Liver (tissue), 9 donors: ENCODE measurements around the gene KRTAP6-1. TPM values are rescaled to one million over a fixed set of nuclear protein-coding genes. Genes with fewer than 3 reads are reported as not detected.

Experiments used
- DNase-seq: peaks from one replicate; pipeline ENCODE4 v3.0.0-alpha.2; 2017; ENCODE audit warnings: low spot score
- H3K27ac ChIP-seq, 2 donors: one replicate each; pipeline ENCODE4 v1.7.0; 2013; ENCODE audit warnings: inconsistent platforms in 2 of 2, low read length in 2 of 2, control low read depth in 1 of 2, low read depth in 1 of 2, mild to moderate bottlenecking in 1 of 2
- H3K27me3 ChIP-seq, 4 donors: one replicate each; pipeline versions ENCODE4 v1.6.1 to v1.7.0; 2013; ENCODE audit warnings: low read length in 3 of 4, inconsistent platforms in 1 of 4, mild to moderate bottlenecking in 1 of 4, moderate library complexity in 1 of 4; ENCODE audit not compliant: control insufficient read depth in 4 of 4, insufficient read depth in 4 of 4
- H3K36me3 ChIP-seq, 4 donors: one replicate each; pipeline versions ENCODE4 v1.6.1 to v1.7.0; 2013; ENCODE audit warnings: low read length in 3 of 4, mild to moderate bottlenecking in 3 of 4, low read depth in 1 of 4, moderate library complexity in 1 of 4; ENCODE audit not compliant: control insufficient read depth in 4 of 4, insufficient read depth in 3 of 4
- H3K4me1 ChIP-seq, 4 donors: one replicate each; pipeline versions ENCODE4 v1.6.1 to v1.7.0; 2013; ENCODE audit warnings: low read length in 3 of 4, mild to moderate bottlenecking in 3 of 4, moderate library complexity in 1 of 4; ENCODE audit not compliant: control insufficient read depth in 4 of 4, insufficient read depth in 4 of 4
- H3K4me3 ChIP-seq, 3 donors: one replicate each; pipeline versions ENCODE4 v1.6.1 to v1.7.0; 2013; ENCODE audit warnings: low read length in 3 of 3, control low read depth in 1 of 3, low read depth in 1 of 3, mild to moderate bottlenecking in 1 of 3
- H3K9ac ChIP-seq, 2 donors: one replicate each; pipeline ENCODE4 v1.7.0; 2013; ENCODE audit warnings: low read length in 2 of 2, mild to moderate bottlenecking in 2 of 2, moderate library complexity in 2 of 2, control low read depth in 1 of 2, low read depth in 1 of 2
- H3K9me3 ChIP-seq, 4 donors: one replicate each; pipeline versions ENCODE4 v1.6.1 to v1.7.0; 2013; ENCODE audit warnings: low read length in 3 of 4; ENCODE audit not compliant: control insufficient read depth in 4 of 4
- ATF3 ChIP-seq: IDR thresholded peaks from 2 replicates; pipeline ENCODE4 v1.6.1; 2016; ENCODE audit warnings: antibody characterized with exemption
- CTCF ChIP-seq: fragments of 150-350 bp; IDR thresholded peaks from 2 replicates; pipeline ENCODE4 v1.5.1; 2017; ENCODE audit warnings: improper control_type of control experiment, low read depth, low read length; ENCODE audit not compliant: missing input control
- EGR1 ChIP-seq, 2 donors: IDR thresholded peaks; 2 replicates each; pipeline ENCODE4 v1.6.1; 2016 to 2018; ENCODE audit warnings: antibody characterized with exemption in 2 of 2, low read depth in 2 of 2
- FOXA1 ChIP-seq: IDR thresholded peaks from 2 replicates; pipeline ENCODE4 v1.6.1; 2016; ENCODE audit warnings: antibody characterized with exemption
- FOXA2 ChIP-seq: IDR thresholded peaks from 2 replicates; pipeline ENCODE4 v1.6.1; 2016; ENCODE audit warnings: antibody characterized with exemption
- GABPA ChIP-seq, 2 donors: IDR thresholded peaks in 1 of 2; conservative IDR thresholded peaks in 1 of 2; 2 replicates each; pipeline ENCODE4 v1.6.1; 2016; ENCODE audit warnings: antibody characterized with exemption in 2 of 2, mild to moderate bottlenecking in 1 of 2, moderate library complexity in 1 of 2
- HNF4A ChIP-seq, 2 donors: conservative IDR thresholded peaks; 2 replicates each; pipeline ENCODE4 v1.6.1; 2016; ENCODE audit warnings: antibody characterized with exemption in 2 of 2, mild to moderate bottlenecking in 2 of 2
- HNF4G ChIP-seq: IDR thresholded peaks from 2 replicates; pipeline ENCODE4 v1.6.1; 2016; ENCODE audit warnings: antibody characterized with exemption
- JUND ChIP-seq, 2 donors: IDR thresholded peaks; 2 replicates each; pipeline ENCODE4 v1.6.1; 2016; ENCODE audit warnings: antibody characterized with exemption in 2 of 2
- MAX ChIP-seq: IDR thresholded peaks from 2 replicates; pipeline ENCODE4 v1.6.1; 2016; ENCODE audit warnings: antibody characterized with exemption
- NR2F2 ChIP-seq: IDR thresholded peaks from 2 replicates; pipeline ENCODE4 v1.6.1; 2016; ENCODE audit warnings: antibody characterized with exemption
- RAD21 ChIP-seq, 2 donors: IDR thresholded peaks; 2 replicates each; pipeline ENCODE4 v1.6.1; 2016; ENCODE audit warnings: antibody characterized with exemption in 2 of 2, mild to moderate bottlenecking in 2 of 2
- REST ChIP-seq: IDR thresholded peaks from 2 replicates; pipeline ENCODE4 v1.6.1; 2016; ENCODE audit warnings: antibody characterized with exemption, mild to moderate bottlenecking
- RXRA ChIP-seq, 2 donors: IDR thresholded peaks; 2 replicates each; pipeline ENCODE4 v1.6.1; 2017 to 2018; ENCODE audit warnings: antibody characterized with exemption in 2 of 2, mild to moderate bottlenecking in 1 of 2
- SP1 ChIP-seq: IDR thresholded peaks from 2 replicates; pipeline ENCODE4 v1.6.1; 2018; ENCODE audit warnings: antibody characterized with exemption, mild to moderate bottlenecking
- TAF1 ChIP-seq: conservative IDR thresholded peaks from 2 replicates; pipeline ENCODE4 v1.6.1; 2016; ENCODE audit warnings: antibody characterized with exemption, mild to moderate bottlenecking
- YY1 ChIP-seq: IDR thresholded peaks from 2 replicates; pipeline ENCODE4 v1.6.1; 2016; ENCODE audit warnings: antibody characterized with exemption, mild to moderate bottlenecking
- ZBTB33 ChIP-seq: IDR thresholded peaks from 2 replicates; pipeline ENCODE4 v1.6.1; 2016; ENCODE audit warnings: antibody characterized with exemption
- WGBS: extraction: QIAGEN DNeasy Blood & Tissue Kit; methylation state at CpG from one replicate; pipeline ENCODE4 v1.1.7; 2013; 5-methylcytosine and 5-hydroxymethylcytosine counted together
- polyA plus RNA-seq, 2 donors: library from polyadenylated mRNA; stranded (reverse) in 1 of 2; unstranded in 1 of 2; fragments of 200-250 nt in 1 of 2; fragments of >200 nt in 1 of 2; fragmentation: Nextera tagmentation in 1 of 2; extraction: Ambion mirVana in 1 of 2; gene quantifications; one replicate each; pipeline versions ENCODE4 v1.2.1 to v1.2.3, GENCODE V29; 2013 to 2015
- total RNA-seq, 2 donors: library from RNA; depleted of rRNA; stranded (reverse); fragments of >200 nt; gene quantifications; one replicate each; pipeline ENCODE4 v1.2.3, GENCODE V29; 2014
- donor health status: healthy.
- donor health status: healthy.
- donor health status: healthy.
- donor health status: healthy.
- donor health status: healthy.

The KRTAP6-1 gene
- total and polyA plus RNA-seq, 4 donors: not detected

GRCh38 chr21:30600787-30601186 lies 12.9 kb downstream of the KRTAP6-1 start, which contains the start of gene KRTAP22-1:
Gene KRTAP22-1, plus strand, starts transcription at chr21:30601087.
- no peaks in the 10 kb centered on the region for H3K36me3 ChIP-seq
- DNase-seq: no peak
- no peaks in the 10 kb centered on the region for H3K9me3 ChIP-seq
- H3K4me3 ChIP-seq: no peak within 1 kb of the TSS
- H3K4me1 ChIP-seq: no peaks in the 10 kb centered on the region
- no peaks in the 10 kb centered on the region for H3K27me3 ChIP-seq
- WGBS: 63% methylated on average over 1 of the region's 1 CpG
- no peak within 1 kb of the TSS for H3K9ac ChIP-seq
- TF ChIP-seq ZBTB33 (no peak), TAF1 (no peak), NR2F2 (no peak), FOXA2 (no peak), SP1 (no peak), RXRA (IDR thresholded peaks at IDR 0.05) (no peak), REST (no peak), JUND (IDR thresholded peaks at IDR 0.05) (no peak), EGR1 (IDR thresholded peaks at IDR 0.05; ENCODE audit: low read depth in 2 of 2) (no peak), HNF4A (conservative IDR thresholded peaks at IDR 0.05) (no peak), YY1 (no peak), GABPA (IDR thresholded peaks at IDR 0.05 in 1 of 2, conservative IDR thresholded peaks at IDR 0.05 in 1 of 2) (no peak), RAD21 (IDR thresholded peaks at IDR 0.05) (no peak), MAX (no peak), FOXA1 (no peak), CTCF (no peak), HNF4G (no peak), ATF3 (no peak)
- H3K27ac ChIP-seq: no peak within 1 kb of the TSS

- WGBS: 90% methylated on average over 6 of the region's 6 CpGs
- H3K4me3 ChIP-seq: no peak within 1 kb of the TSS
- H3K4me1 ChIP-seq: no peaks in the 10 kb centered on the region
- H3K36me3 ChIP-seq: no peaks in the 10 kb centered on the region
- H3K27me3 ChIP-seq: no peaks in the 10 kb centered on the region
- TF ChIP-seq ATF3 (no peak), GABPA (IDR thresholded peaks at IDR 0.05 in 1 of 2, conservative IDR thresholded peaks at IDR 0.05 in 1 of 2) (no peak), YY1 (no peak), HNF4G (no peak), FOXA2 (no peak), RAD21 (IDR thresholded peaks at IDR 0.05) (no peak)
- H3K9me3 ChIP-seq: no peaks in the 10 kb centered on the region
- H3K9ac ChIP-seq: no peak within 1 kb of the TSS
- H3K27ac ChIP-seq: no peak within 1 kb of the TSS
- no peak for DNase-seq
These were observed 14.9 kb downstream of the KRTAP6-1 start, which contains the start of gene KRTAP6-2 for GRCh38 chr21:30598802-30599201. Gene KRTAP6-2, minus strand, starts transcription at chr21:30598902. Its CDS starts 28 bp downstream, at chr21:30598874.
